Measurements from ENCODE around the gene CAMK4. TPM values are rescaled to one million over a fixed set of nuclear protein-coding genes. Genes with fewer than 3 reads are reported as not detected.

Gene CAMK4
- 10 to 100 TPM in 1 of 2 donors, 1 to 10 TPM in 1; 6.7 to 14.0 TPM for total RNA-seq

- no peaks in the 10 kb centered on the region for H3K9me3 ChIP-seq
- peak; percentile 37 for DNase-seq (ENCODE audit: low spot score)
- H3K27ac ChIP-seq: peak within 1 kb of the TSS in 1 of 2 donors; percentile 25
- no peaks in the 10 kb centered on the region for H3K36me3 ChIP-seq
- H3K4me1 ChIP-seq (replicated peaks): no peaks in the 10 kb centered on the region
- no peak for TF ChIP-seq POLR2A (IDR thresholded peaks at IDR 0.05)
- TF ChIP-seq, protein P1, sequence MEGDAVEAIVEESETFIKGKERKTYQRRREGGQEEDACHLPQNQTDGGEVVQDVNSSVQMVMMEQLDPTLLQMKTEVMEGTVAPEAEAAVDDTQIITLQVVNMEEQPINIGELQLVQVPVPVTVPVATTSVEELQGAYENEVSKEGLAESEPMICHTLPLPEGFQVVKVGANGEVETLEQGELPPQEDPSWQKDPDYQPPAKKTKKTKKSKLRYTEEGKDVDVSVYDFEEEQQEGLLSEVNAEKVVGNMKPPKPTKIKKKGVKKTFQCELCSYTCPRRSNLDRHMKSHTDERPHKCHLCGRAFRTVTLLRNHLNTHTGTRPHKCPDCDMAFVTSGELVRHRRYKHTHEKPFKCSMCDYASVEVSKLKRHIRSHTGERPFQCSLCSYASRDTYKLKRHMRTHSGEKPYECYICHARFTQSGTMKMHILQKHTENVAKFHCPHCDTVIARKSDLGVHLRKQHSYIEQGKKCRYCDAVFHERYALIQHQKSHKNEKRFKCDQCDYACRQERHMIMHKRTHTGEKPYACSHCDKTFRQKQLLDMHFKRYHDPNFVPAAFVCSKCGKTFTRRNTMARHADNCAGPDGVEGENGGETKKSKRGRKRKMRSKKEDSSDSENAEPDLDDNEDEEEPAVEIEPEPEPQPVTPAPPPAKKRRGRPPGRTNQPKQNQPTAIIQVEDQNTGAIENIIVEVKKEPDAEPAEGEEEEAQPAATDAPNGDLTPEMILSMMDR (IDR thresholded peaks at IDR 0.05): peak in 1 of 4 experiments; percentile 14
- intact Hi-C loops (cut with DNase I): no loop called here
- 2% methylated on average over 89 of the region's 89 CpGs for WGBS
- peaks cover 5% of the 10 kb centered on the region for H3K27me3 ChIP-seq (replicated peaks; ENCODE audit: insufficient read depth)
- H3K4me3 ChIP-seq: peak within 1 kb of the TSS; percentile 40 to 43
These were observed at the start of gene CAMK4 for GRCh38 chr5:111223787-111224560. Gene CAMK4 (plus strand): TSS chr5:111224384. CDS start chr5:111224484, 100 bp downstream.

- Histone ChIP-seq H3K4me1 (replicated peaks) (no peaks in the 10 kb centered on the region), H3K9me3 (no peaks in the 10 kb centered on the region), H3K27me3 (replicated peaks; ENCODE audit: insufficient read depth) (no peaks in the 10 kb centered on the region), H3K4me3 (no peak overlapping the region), H3K27ac (no peak overlapping the region), H3K36me3 (no peaks in the 10 kb centered on the region)
- WGBS: 95% methylated on average over 3 of the region's 3 CpGs
- DNase-seq (ENCODE audit: low spot score): no peak
- TF ChIP-seq, protein P1 (IDR thresholded peaks at IDR 0.05): no peak
- TF ChIP-seq POLR2A (IDR thresholded peaks at IDR 0.05) (no peak), POLR2AphosphoS5 (IDR thresholded peaks at IDR 0.05) (no peak)
- intact Hi-C loops (cut with DNase I): no loop called here
These were observed 41.1 kb upstream of the CAMK4 start for GRCh38 chr5:111183064-111183463.

DNA sequence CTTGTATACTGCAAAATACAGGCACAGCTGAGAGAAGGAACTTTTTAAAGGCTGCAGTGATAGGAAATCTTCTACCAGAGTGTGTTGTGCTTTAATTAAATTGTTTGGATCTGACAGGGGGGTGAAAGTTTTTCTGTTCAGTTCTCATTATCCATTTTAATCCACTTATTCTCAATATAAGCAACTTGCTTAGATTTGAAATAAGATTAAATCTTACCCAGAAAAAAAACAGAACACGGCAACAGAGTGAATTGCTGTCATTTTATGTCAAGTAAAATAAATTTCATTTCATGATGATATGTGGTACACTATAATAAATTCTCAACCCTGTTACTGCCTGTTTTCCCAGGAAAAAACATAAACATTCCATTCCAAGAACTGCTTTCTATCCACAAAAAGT, 37.1 kb upstream of the CAMK4 start:
- DNase-seq (ENCODE audit: low spot score): no peak
- no peaks in the 10 kb centered on the region for H3K9me3 ChIP-seq
- H3K4me1 ChIP-seq (replicated peaks): no peaks in the 10 kb centered on the region
- H3K4me3 ChIP-seq: no peak overlapping the region
- no peak overlapping the region for H3K27ac ChIP-seq
- H3K36me3 ChIP-seq: no peaks in the 10 kb centered on the region
- intact Hi-C loops (cut with DNase I): no loop called here
- WGBS: 43% methylated on average over 1 of the region's 1 CpG
- no peaks in the 10 kb centered on the region for H3K27me3 ChIP-seq (replicated peaks; ENCODE audit: insufficient read depth)
- TF ChIP-seq POLR2A (IDR thresholded peaks at IDR 0.05) (no peak), POLR2AphosphoS5 (IDR thresholded peaks at IDR 0.05) (no peak)
- TF ChIP-seq, protein P1 (IDR thresholded peaks at IDR 0.05): no peak

DNA sequence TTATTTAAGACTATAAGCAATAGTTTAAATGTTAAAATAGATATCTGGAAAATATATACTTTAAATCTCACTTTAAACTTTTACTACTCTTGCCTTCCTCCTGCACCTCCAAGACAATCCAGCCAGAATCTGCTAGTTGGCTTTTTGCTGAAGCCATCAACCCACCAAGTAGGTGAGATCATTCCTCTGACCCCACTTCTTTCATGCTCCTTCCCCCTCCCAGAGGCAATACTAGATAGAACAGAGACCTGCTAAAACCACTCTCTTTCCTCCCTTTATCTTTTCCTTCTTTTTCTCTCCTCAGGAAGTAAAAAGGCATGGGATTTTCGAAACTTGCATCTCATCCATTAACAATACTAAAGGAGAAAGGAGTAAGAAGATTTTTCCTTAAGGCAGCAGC, 30.1 kb upstream of the CAMK4 start:
- WGBS: 86% methylated on average over 1 of the region's 1 CpG
- Histone ChIP-seq H3K36me3 (no peaks in the 10 kb centered on the region), H3K4me3 (no peak overlapping the region), H3K27me3 (replicated peaks; ENCODE audit: insufficient read depth) (no peaks in the 10 kb centered on the region), H3K27ac (no peak overlapping the region), H3K9me3 (no peaks in the 10 kb centered on the region), H3K4me1 (replicated peaks) (no peaks in the 10 kb centered on the region)
- intact Hi-C loops (cut with DNase I): no loop called here
- DNase-seq (ENCODE audit: low spot score): no peak
- no peak for TF ChIP-seq POLR2A (IDR thresholded peaks at IDR 0.05)
- TF ChIP-seq, protein P1 (IDR thresholded peaks at IDR 0.05): no peak
- TF ChIP-seq POLR2AphosphoS5 (IDR thresholded peaks at IDR 0.05): no peak

- DNase-seq (ENCODE audit: low spot score): no peak
- 71% methylated on average over 2 of the region's 2 CpGs for WGBS
- Histone ChIP-seq H3K4me3 (no peak overlapping the region), H3K27ac (no peak overlapping the region), H3K4me1 (replicated peaks) (no peaks in the 10 kb centered on the region), H3K9me3 (no peaks in the 10 kb centered on the region), H3K36me3 (no peaks in the 10 kb centered on the region), H3K27me3 (replicated peaks; ENCODE audit: insufficient read depth) (no peaks in the 10 kb centered on the region)
- TF ChIP-seq, protein P1 (IDR thresholded peaks at IDR 0.05): no peak
- no peak for TF ChIP-seq POLR2AphosphoS5 (IDR thresholded peaks at IDR 0.05)
- no peak for TF ChIP-seq POLR2A (IDR thresholded peaks at IDR 0.05)
- intact Hi-C loops (cut with DNase I): no loop called here
These were observed 29.3 kb upstream of the CAMK4 start for GRCh38 chr5:111194925-111195324.

Measured in prostate gland (tissue), 2 donors.